IPS-18a (cell line): ENCODE results near the gene KHK.
"Not testable (repeated sequence)": the region's sequence is repeated elsewhere in the genome, so short reads cannot be mapped to it uniquely, and the experiment has no call there.

Experiments used
- H3K27ac ChIP-seq: one replicate; pipeline ENCODE4 v1.5.1; 2013; ENCODE audit warnings: low read length
- H3K27me3 ChIP-seq: one replicate; pipeline ENCODE4 v1.6.1; 2013; ENCODE audit warnings: mild to moderate bottlenecking, low read length; ENCODE audit not compliant: control insufficient read depth, insufficient read depth
- H3K36me3 ChIP-seq: one replicate; pipeline ENCODE4 v1.6.1; 2013; ENCODE audit warnings: low read depth, low read length; ENCODE audit not compliant: control insufficient read depth
- H3K4me1 ChIP-seq: one replicate; pipeline ENCODE4 v1.6.1; 2013; ENCODE audit warnings: low read depth, low read length; ENCODE audit not compliant: control insufficient read depth
- H3K4me3 ChIP-seq: one replicate; pipeline ENCODE4 v1.5.1; 2013; ENCODE audit warnings: low read length
- H3K9ac ChIP-seq: one replicate; pipeline ENCODE4 v1.6.1; 2013; ENCODE audit warnings: mild to moderate bottlenecking, low read length, moderate library complexity
- H3K9me3 ChIP-seq: one replicate; pipeline ENCODE4 v1.6.1; 2013; ENCODE audit warnings: low read depth, low read length; ENCODE audit not compliant: control insufficient read depth

The KHK gene

DNA sequence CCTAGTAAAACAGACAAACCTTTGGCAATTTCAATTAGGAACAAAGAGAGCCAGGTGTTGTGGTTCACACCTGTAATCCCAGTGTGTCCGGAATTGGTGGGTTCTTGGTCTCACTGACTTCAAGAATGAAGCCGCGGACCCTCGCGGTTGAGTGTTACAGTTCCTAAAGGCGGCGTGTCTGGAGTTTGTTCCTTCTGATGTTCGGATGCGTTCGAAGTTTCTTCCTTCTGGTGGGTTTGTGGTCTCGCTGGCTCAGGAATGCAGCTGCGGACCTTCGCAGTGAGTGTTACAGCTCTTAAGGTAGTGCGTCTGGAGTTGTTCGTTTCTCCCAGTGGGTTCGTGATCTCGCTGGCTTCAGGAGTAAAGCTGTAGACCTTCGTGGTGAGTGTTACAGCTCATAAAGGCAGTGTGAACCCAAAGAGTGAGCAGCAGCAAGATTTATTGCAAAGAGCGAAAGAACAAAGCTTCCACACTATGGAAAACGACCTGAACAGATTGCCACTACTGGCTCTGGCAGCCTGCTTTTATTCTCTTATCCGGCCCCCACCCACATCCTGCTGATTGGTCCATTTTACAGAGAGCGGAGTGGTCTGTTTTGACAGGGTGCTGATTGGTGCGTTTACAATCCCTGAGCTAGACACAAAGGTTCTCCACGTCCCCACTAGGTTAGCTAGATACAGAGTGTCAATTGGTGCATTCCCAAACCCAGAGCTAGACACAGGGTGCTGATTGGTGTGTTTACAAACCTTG lies 24.2 kb downstream of the KHK start:
- not testable (repeated sequence) for H3K36me3 ChIP-seq, H3K9ac ChIP-seq, H3K4me1 ChIP-seq, H3K27ac ChIP-seq, H3K4me3 ChIP-seq, H3K27me3 ChIP-seq, H3K9me3 ChIP-seq

- not testable (repeated sequence) for H3K9ac ChIP-seq, H3K27me3 ChIP-seq, H3K36me3 ChIP-seq, H3K4me1 ChIP-seq, H3K9me3 ChIP-seq, H3K4me3 ChIP-seq, H3K27ac ChIP-seq
Observed at GRCh38 chr2:27111392-27112078, 25.0 kb downstream of the KHK start.

DNA sequence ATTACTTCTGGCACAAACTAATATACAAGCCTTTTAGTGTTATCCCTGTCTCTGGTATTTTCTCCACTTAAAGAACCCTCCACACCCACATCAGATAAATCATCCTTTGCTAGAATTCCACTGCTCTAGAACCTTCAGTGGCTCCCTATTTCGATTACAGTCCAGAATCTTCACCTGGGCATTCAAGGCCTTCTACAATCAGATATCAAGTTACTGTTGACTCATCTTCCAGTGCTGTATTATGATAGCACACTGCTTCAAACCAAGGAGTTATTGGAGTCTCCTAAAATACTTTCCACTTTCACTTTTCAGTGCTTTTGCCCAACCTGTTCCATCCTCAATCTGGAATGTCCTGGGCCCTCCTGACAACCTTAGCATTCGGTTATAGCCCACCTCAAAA lies 28.9 kb downstream of the KHK start:
- H3K27me3 ChIP-seq: peaks cover 36% of the 10 kb centered on the region
- H3K9ac ChIP-seq: no peak overlapping the region
- H3K27ac ChIP-seq: no peak overlapping the region
- H3K4me1 ChIP-seq: peaks cover 4% of the 10 kb centered on the region
- no peaks in the 10 kb centered on the region for H3K36me3 ChIP-seq
- H3K9me3 ChIP-seq: no peaks in the 10 kb centered on the region
- H3K4me3 ChIP-seq: no peak overlapping the region

DNA sequence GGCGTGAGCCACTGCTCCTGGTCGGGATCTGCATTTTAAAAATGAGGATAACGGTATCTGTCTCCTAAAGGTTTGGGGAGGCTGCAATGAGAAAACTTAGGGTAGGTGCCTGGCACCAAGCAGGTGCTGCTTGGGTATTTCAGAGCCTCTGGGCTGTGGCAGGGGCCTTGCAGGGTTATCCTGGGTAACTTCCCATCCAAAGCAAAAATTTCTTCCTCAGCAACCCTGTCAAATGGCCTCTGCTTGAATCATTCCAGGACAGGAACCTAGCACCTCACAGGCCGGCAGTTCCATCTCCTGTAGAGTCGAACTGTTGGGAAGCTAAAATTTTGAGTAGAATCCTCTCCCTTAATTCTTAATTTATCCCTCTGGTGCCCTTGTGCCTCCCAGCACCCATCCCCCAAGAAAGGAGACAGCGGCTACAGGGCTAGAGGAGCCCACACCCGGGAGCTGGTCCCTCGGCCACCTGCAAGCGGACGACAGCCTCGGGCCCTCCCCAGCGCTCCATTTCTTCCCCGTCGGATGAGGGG lies 31.5 kb downstream of the KHK start:
- Histone ChIP-seq H3K27ac (no peak overlapping the region), H3K36me3 (no peaks in the 10 kb centered on the region), H3K4me3 (peak overlapping the region; percentile 47), H3K9ac (no peak overlapping the region), H3K27me3 (peaks cover 61% of the 10 kb centered on the region), H3K9me3 (no peaks in the 10 kb centered on the region), H3K4me1 (peaks cover 4% of the 10 kb centered on the region)

DNA sequence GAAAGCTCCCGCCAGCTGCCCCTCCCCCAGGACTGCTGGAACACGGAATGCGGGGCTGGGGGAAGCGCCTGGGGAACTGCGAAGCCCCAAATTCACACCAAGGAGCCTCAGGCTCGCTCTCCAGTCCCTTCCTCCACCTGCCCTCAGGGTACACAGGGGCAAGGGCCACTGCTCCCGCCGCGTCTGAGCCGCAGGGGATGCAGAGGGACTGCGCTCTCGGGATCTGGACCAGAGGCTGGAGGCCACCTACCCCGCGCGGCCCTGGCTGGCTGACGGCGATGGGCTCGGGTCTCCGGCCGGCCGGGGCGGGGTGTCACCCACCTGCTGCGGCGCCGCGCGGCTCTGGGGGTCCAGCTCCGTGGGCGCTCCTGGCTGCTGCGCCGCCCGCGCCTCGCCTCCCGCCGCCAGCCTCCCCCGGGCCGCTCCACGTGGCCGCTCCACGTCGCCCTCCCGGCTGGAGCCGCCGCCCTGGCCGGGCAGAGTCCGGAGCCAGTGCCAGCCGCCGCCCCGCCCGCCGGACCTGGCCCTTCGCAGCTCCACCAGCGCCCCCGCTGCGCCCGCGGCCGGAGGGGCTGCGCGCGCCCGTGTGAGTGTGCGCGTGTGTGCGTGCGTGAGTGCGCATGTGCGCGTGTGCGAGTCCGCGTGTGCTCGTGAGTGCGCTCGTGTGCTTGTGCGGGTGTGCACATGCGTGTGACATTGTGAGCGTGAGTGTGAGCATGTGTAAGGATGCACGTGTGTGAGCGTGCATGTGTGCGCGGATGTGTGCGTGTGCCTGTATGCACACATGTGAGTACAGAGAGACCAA lies 32.2 kb downstream of the KHK start, which contains the start of gene CGREF1:
TSS of gene CGREF1 (minus strand) at position 604 of the 805 bp plus-strand sequence. CDS start 14,762 bp downstream, outside the sequence.
- Histone ChIP-seq H3K36me3 (no peaks in the 10 kb centered on the region), H3K4me3 (peak within 1 kb of the TSS; percentile 55), H3K27ac (no peak within 1 kb of the TSS), H3K4me1 (peaks cover 4% of the 10 kb centered on the region), H3K9ac (no peak within 1 kb of the TSS), H3K27me3 (peaks cover 65% of the 10 kb centered on the region), H3K9me3 (no peaks in the 10 kb centered on the region)

GRCh38 chr2:27119330-27119670 lies 32.7 kb downstream of the KHK start:
- Histone ChIP-seq H3K4me3 (peak overlapping the region; percentile 55), H3K27me3 (peaks cover 71% of the 10 kb centered on the region)
- not testable (repeated sequence) for H3K9ac ChIP-seq, H3K27ac ChIP-seq, H3K4me1 ChIP-seq, H3K9me3 ChIP-seq, H3K36me3 ChIP-seq

- Histone ChIP-seq H3K9ac (no peak overlapping the region), H3K9me3 (no peaks in the 10 kb centered on the region), H3K36me3 (no peaks in the 10 kb centered on the region), H3K27ac (no peak overlapping the region), H3K27me3 (peaks cover 75% of the 10 kb centered on the region), H3K4me3 (no peak overlapping the region), H3K4me1 (peaks cover 4% of the 10 kb centered on the region)
Observed at GRCh38 chr2:27121906-27122305, 35.3 kb downstream of the KHK start.

- Histone ChIP-seq H3K4me1 (peaks cover 4% of the 10 kb centered on the region), H3K36me3 (no peaks in the 10 kb centered on the region), H3K9me3 (no peaks in the 10 kb centered on the region), H3K4me3 (no peak overlapping the region), H3K27ac (no peak overlapping the region), H3K27me3 (peaks cover 66% of the 10 kb centered on the region), H3K9ac (no peak overlapping the region)
Observed at GRCh38 chr2:27122791-27123190, 36.2 kb downstream of the KHK start.

DNA sequence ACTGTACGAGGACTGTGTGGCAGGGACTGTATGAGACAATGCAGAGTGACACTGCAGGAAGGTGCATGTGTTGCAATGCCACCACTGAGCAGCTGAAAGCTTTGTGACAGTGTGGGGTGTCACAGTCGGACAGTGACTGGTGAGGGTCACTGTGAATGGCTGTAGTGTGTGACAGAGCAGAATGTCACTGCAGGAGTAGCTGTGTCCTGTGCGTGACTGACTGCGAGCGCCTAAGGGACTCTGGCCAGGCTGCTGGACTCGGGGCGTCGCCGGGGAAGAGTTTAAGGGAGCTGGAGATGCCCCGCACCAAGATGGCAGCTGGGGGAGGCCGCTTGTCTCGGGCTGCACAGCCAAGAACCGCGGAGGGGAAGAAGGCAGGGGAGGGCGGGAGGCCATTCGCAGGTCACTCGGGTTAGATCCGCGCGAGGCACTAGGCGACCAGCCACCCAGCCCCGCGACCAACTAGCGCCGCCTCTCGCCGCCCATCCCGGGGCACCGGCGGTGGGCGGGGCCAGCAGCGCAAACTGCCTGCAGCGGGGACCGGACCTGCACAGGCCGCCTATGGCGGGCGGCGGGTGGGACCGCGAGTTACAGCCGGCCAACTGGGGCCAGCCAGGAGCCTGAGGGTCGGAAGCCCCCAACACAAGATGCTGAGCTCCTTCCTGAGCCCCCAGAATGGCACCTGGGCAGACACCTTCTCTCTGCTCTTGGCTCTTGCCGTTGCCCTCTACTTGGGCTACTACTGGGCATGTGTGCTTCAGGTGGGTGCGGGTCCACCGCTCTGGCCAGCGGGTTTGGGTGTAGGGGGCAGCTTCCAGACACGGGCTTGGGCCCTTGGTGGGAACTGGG lies 37.0 kb downstream of the KHK start, which contains the start of gene ABHD1:
TSS of gene ABHD1 (plus strand) at position 514 of the 849 bp plus-strand sequence. CDS start at position 648, 134 bp downstream.
- H3K36me3 ChIP-seq: no peaks in the 10 kb centered on the region
- H3K9me3 ChIP-seq: no peaks in the 10 kb centered on the region
- H3K9ac ChIP-seq: no peak within 1 kb of the TSS
- no peak within 1 kb of the TSS for H3K27ac ChIP-seq
- no peaks in the 10 kb centered on the region for H3K4me1 ChIP-seq
- peak within 1 kb of the TSS; percentile 59 for H3K4me3 ChIP-seq
- peaks cover 59% of the 10 kb centered on the region for H3K27me3 ChIP-seq

DNA sequence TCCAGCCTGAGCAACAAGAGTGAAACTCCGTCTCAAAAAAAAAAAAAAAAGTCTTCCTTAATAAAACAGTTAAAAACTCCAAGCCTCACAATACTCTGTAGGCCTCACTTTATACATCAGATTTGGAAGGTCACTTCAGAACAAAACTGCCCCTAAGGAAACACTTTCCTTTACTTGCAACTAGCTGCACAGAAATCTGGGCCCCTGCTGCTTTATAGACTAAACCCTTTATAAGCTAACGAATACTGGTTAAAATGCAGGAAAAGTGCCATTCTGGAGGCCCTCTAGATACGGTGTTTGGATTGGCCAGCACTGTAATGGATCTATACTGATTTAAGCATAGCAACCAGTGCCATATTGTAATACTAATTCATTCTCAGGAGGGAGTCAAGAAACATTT lies 38.5 kb downstream of the KHK start:
- Histone ChIP-seq H3K27ac (no peak overlapping the region), H3K9ac (no peak overlapping the region), H3K36me3 (no peaks in the 10 kb centered on the region), H3K4me1 (no peaks in the 10 kb centered on the region), H3K4me3 (no peak overlapping the region), H3K9me3 (no peaks in the 10 kb centered on the region), H3K27me3 (peaks cover 44% of the 10 kb centered on the region)
